NCI-H82 treated with DMSO at 0.1 percent for 48 hours (cell line): Measurements from ENCODE around the gene ANAPC16.
"Not testable (repeated sequence)": the region's sequence is repeated elsewhere in the genome, so short reads cannot be mapped to it uniquely, and the experiment has no call there.

ENCODE experiments used
- DNase-seq: peaks from one replicate; lab custom pipeline; 2025; ENCODE audit not compliant: unreplicated experiment; lab: John Stamatoyannopoulos, UW

Gene ANAPC16

DNA sequence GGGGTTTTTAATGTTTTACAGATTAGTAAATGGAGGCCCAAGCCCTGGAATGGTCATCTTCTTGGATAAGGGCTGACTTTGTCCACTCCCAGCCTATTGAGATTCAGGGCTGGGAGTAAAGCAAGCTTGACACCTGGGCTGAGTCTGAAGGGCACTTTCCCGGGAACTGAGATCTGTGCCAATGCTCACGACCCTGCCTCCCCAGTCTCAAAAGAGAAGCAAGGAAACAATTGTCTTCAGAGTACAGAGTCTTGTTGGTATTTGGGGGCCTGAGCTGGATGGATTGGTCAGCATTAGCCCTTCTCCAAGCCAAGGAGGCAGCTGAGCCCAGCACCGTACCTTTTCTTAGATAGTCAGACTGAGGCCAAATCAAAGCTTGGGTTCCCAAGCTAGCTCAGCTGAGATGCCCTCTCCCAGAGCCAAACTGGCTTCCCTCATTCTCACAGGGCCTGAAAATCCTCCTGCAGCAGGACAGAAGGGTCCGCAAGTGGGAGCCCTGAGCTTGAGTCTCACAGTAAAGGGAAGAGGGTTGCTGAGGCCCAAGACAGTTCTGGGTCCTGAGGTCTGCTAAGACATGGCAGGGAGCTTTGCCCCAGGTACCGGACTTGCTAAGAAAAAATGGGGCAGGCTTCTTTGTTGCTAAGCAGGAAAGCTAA lies 61.7 kb downstream of the ANAPC16 start:
- no peak for DNase-seq

GRCh38 chr10:72277996-72278667 lies 62.3 kb downstream of the ANAPC16 start:
- DNase-seq, result no peak

DNA sequence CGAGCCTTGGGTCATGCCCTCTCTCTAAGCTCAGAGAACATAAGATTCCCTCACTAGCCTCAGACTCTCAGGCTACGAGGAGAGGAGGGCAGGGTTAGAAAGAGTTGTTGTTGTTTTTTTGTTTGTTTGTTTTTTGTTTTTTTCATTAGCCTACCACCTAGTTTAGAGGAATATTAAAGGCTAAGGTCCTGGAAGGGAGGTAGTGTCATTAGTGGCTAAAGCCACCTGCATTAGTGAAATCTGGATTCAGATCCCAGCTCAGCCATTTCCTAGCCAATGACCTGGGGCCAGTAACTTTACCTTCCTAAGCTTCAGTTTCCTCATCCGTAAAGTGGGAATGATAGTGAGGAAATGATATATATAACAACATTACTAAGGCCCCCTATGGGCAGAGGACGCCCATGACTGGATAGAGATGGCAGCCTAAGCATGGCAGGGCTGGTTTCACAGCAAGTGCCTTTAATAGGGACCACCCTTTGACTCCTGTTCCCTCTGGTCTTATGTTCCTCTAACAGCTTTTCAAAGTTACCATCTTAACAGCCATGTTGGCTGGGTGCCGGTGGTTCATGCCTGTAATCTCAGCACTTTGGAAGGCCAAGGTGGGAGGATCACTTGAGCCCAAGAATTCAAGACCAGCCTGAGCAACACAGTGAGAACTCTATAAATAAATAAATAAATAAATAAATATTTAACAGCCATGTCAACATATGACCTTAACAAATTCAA lies 63.0 kb downstream of the ANAPC16 start:
- DNase-seq, result no peak

- not testable (repeated sequence) for DNase-seq
These were observed 63.8 kb downstream of the ANAPC16 start for GRCh38 chr10:72279587-72279986.

DNA sequence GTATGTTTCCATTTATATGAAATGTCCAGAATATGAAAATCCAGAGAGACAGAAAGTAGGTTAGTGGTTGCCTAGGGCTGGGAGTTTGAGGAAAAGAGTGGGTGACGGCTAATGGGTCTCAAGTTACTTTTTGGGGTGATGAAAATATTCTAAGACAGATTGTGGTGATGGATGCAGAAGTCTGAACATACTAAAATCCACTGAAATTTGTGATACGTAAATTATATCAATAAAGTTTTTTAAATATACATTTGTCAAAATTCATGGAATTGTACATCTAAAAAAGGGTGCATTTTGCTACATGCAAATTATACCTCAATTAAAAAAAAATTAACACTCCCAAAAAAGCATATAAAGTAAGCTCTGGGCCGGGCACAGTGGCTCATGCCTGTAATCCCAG lies 67.3 kb downstream of the ANAPC16 start:
- no peak for DNase-seq
